ENCODE measurements around the gene NOSIP.

Gene NOSIP

GRCh38 chr19:49573425-49573824 lies 6.9 kb downstream of the NOSIP start:
- no peak for DNase-seq

- DNase-seq = no peak
Observed at GRCh38 chr19:49573009-49573408, 7.3 kb downstream of the NOSIP start.

GRCh38 chr19:49570997-49571676 lies 9.2 kb downstream of the NOSIP start:
- peak in 2 of 58 donors; percentile 11 to 44 for DNase-seq

- peak in 17 of 58 donors; percentile 4 to 62 (median 27) for DNase-seq
Observed at GRCh38 chr19:49570138-49570856, 10.1 kb downstream of the NOSIP start.

GRCh38 chr19:49567861-49568441 lies 12.4 kb downstream of the NOSIP start:
- no peak for DNase-seq

GRCh38 chr19:49566302-49566701 lies 14.1 kb downstream of the NOSIP start:
- no peak for DNase-seq

- DNase-seq = no peak
Observed at GRCh38 chr19:49565261-49565660, 15.1 kb downstream of the NOSIP start.

- DNase-seq = no peak
Observed at GRCh38 chr19:49564616-49565045, 15.7 kb downstream of the NOSIP start.

- DNase-seq = peak in 37 of 58 donors; percentile 5 to 69 (median 36)
Observed at GRCh38 chr19:49560358-49560900, 19.9 kb downstream of the NOSIP start.

GRCh38 chr19:49559928-49560327 lies 20.4 kb downstream of the NOSIP start:
- DNase-seq = no peak

- no peak for DNase-seq
Observed at GRCh38 chr19:49559443-49559842, 20.9 kb downstream of the NOSIP start.

- no peak for DNase-seq
Observed at GRCh38 chr19:49558591-49558990, 21.8 kb downstream of the NOSIP start.

GRCh38 chr19:49557641-49558325 lies 22.6 kb downstream of the NOSIP start:
- DNase-seq = no peak

GRCh38 chr19:49556412-49557398 lies 23.7 kb downstream of the NOSIP start:
- DNase-seq = no peak

GRCh38 chr19:49555600-49556411 lies 24.6 kb downstream of the NOSIP start:
- peak in 13 of 58 donors; percentile 6 to 33 (median 17) for DNase-seq

GRCh38 chr19:49554701-49555181 lies 25.6 kb downstream of the NOSIP start:
- DNase-seq = peak in 2 of 58 donors; percentile 14 to 25

- DNase-seq = no peak
Observed at GRCh38 chr19:49553451-49554271, 26.7 kb downstream of the NOSIP start.

- DNase-seq = peak in 3 of 58 donors; percentile 7 to 13 (median 8)
Observed at GRCh38 chr19:49552749-49553148, 27.6 kb downstream of the NOSIP start.

All from anterior cingulate cortex (tissue), 58 donors.